Loucy (cell line): Measurements from ENCODE around the gene ITGA5.

Experiments used
- H2AFZ ChIP-seq: fragments of 200-600 bp; sonication (generic); 2 replicates; pipeline ENCODE4 v1.6.0; 2016; ENCODE audit warnings: antibody characterized with exemption, mild to moderate bottlenecking, low read length, moderate library complexity
- H3F3A ChIP-seq: fragments of 200-600 bp; 2 replicates; pipeline ENCODE4 v1.6.0; 2016; ENCODE audit warnings: antibody characterized with exemption, low read depth, mild to moderate bottlenecking
- H3K27me3 ChIP-seq: fragments of 200-600 bp; sonication (generic); 2 replicates; pipeline ENCODE4 v1.6.1; 2014; ENCODE audit warnings: low read length, mild to moderate bottlenecking; ENCODE audit not compliant: insufficient read depth, poor library complexity, severe bottlenecking
- H3K36me3 ChIP-seq: fragments of 200-600 bp; sonication (generic); 2 replicates; pipeline ENCODE4 v1.6.1; 2016; ENCODE audit warnings: low read length; ENCODE audit not compliant: insufficient read depth
- H3K4me1 ChIP-seq: fragments of 200-600 bp; sonication (generic); 2 replicates; pipeline ENCODE4 v1.5.1; 2014; ENCODE audit warnings: low read length, mild to moderate bottlenecking; ENCODE audit not compliant: insufficient read depth, poor library complexity, severe bottlenecking
- H3K4me2 ChIP-seq: fragments of 200-600 bp; sonication (generic); 2 replicates; pipeline ENCODE4 v1.6.0; 2014; ENCODE audit warnings: antibody characterized with exemption, low read length, low read depth, mild to moderate bottlenecking; ENCODE audit not compliant: poor library complexity, severe bottlenecking
- H3K4me3 ChIP-seq: fragments of 200-600 bp; sonication (generic); 2 replicates; pipeline ENCODE4 v1.5.1; 2014; ENCODE audit warnings: low read length, mild to moderate bottlenecking, mixed read lengths; ENCODE audit not compliant: poor library complexity, severe bottlenecking
- H3K79me2 ChIP-seq: fragments of 200-600 bp; sonication (generic); 2 replicates; pipeline ENCODE4 v1.6.1; 2014; ENCODE audit warnings: low read length; ENCODE audit not compliant: insufficient read depth
- H3K9ac ChIP-seq: fragments of 200-600 bp; sonication (generic); 2 replicates; pipeline ENCODE4 v1.6.0; 2014; ENCODE audit warnings: mild to moderate bottlenecking, low read depth, low read length, moderate library complexity; ENCODE audit not compliant: poor library complexity, severe bottlenecking
- H3K9me2 ChIP-seq: fragments of 200-600 bp; sonication (generic); replicated peaks from 2 replicates; pipeline ENCODE4 v1.6.1; 2016; ENCODE audit warnings: low read depth, low read length, mixed read lengths
- H3K9me3 ChIP-seq: fragments of 200-600 bp; sonication (generic); 2 replicates; pipeline ENCODE4 v1.6.1; 2014; ENCODE audit warnings: mild to moderate bottlenecking, antibody characterized with exemption, low read length, low read depth; ENCODE audit not compliant: insufficient read depth
- H4K20me1 ChIP-seq: fragments of 200-600 bp; sonication (generic); 2 replicates; pipeline ENCODE4 v1.6.0; 2014; ENCODE audit warnings: antibody characterized with exemption, low read length, mild to moderate bottlenecking; ENCODE audit not compliant: insufficient read depth, poor library complexity, severe bottlenecking
- CTCF ChIP-seq: fragments of 200-600 bp; sonication (generic); conservative IDR thresholded peaks from 2 replicates; pipeline ENCODE4 v1.5.1; 2014; ENCODE audit warnings: mild to moderate bottlenecking, antibody characterized with exemption, low read length
- EZH2phosphoT487 ChIP-seq: fragments of 200-600 bp; IDR thresholded peaks from 2 replicates; pipeline ENCODE4 v1.6.1; 2018; ENCODE audit warnings: antibody characterized with exemption, mild to moderate bottlenecking, moderate library complexity, borderline replicate concordance

The ITGA5 gene

GRCh38 chr12:54437243-54437642 lies 18.2 kb upstream of the ITGA5 start:
- Histone ChIP-seq H3K4me2 (no peak overlapping the region), H3K4me1 (peaks cover 20% of the 10 kb centered on the region), H3K27me3 (no peaks in the 10 kb centered on the region), H3K9me3 (no peaks in the 10 kb centered on the region), H3K9me2 (no peaks in the 10 kb centered on the region), H3K36me3 (no peaks in the 10 kb centered on the region), H3K4me3 (no peak overlapping the region), H2AFZ (no peak overlapping the region), H4K20me1 (no peaks in the 10 kb centered on the region), H3K9ac (no peak overlapping the region), H3K79me2 (no peaks in the 10 kb centered on the region), H3F3A (no peaks in the 10 kb centered on the region)
- TF ChIP-seq CTCF: no peak
- TF ChIP-seq EZH2phosphoT487: no peak

GRCh38 chr12:54432815-54433164 lies 13.7 kb upstream of the ITGA5 start:
- H3K4me2 ChIP-seq: no peak overlapping the region
- TF ChIP-seq CTCF (no peak), EZH2phosphoT487 (no peak)
- no peak overlapping the region for H3K4me3 ChIP-seq
- H3K9me3 ChIP-seq: no peaks in the 10 kb centered on the region
- H2AFZ ChIP-seq: no peak overlapping the region
- no peaks in the 10 kb centered on the region for H3K9me2 ChIP-seq
- H3K27me3 ChIP-seq: no peaks in the 10 kb centered on the region
- H3K79me2 ChIP-seq: no peaks in the 10 kb centered on the region
- H3F3A ChIP-seq: no peaks in the 10 kb centered on the region
- peaks cover 41% of the 10 kb centered on the region for H3K4me1 ChIP-seq
- no peaks in the 10 kb centered on the region for H3K36me3 ChIP-seq
- H3K9ac ChIP-seq: no peak overlapping the region
- H4K20me1 ChIP-seq: no peaks in the 10 kb centered on the region

- no peaks in the 10 kb centered on the region for H3K79me2 ChIP-seq
- H4K20me1 ChIP-seq: no peaks in the 10 kb centered on the region
- H3K4me2 ChIP-seq: no peak overlapping the region
- H3K9ac ChIP-seq: no peak overlapping the region
- no peaks in the 10 kb centered on the region for H3K9me2 ChIP-seq
- peaks cover 41% of the 10 kb centered on the region for H3K4me1 ChIP-seq
- no peaks in the 10 kb centered on the region for H3K36me3 ChIP-seq
- H3K9me3 ChIP-seq: no peaks in the 10 kb centered on the region
- no peak for TF ChIP-seq CTCF
- H2AFZ ChIP-seq: no peak overlapping the region
- H3K4me3 ChIP-seq: no peak overlapping the region
- no peaks in the 10 kb centered on the region for H3K27me3 ChIP-seq
- H3F3A ChIP-seq: no peaks in the 10 kb centered on the region
Measured at GRCh38 chr12:54431911-54432814, 13.1 kb upstream of the ITGA5 start.
